Psoas muscle (tissue), 8 donors: ENCODE measurements around the gene PRKCA. TPM values are rescaled to one million over a fixed set of nuclear protein-coding genes. Genes with fewer than 3 reads are reported as not detected.
A peak's percentile ranks its signal among the peaks of the same experiment; 100 is the strongest.

ENCODE experiments used
- ATAC-seq, 4 donors: fragments of 200-7000 bp; cut with Tn5 transposase; one replicate each; pipeline ENCODE4 v1.9.1; 2020; ENCODE audit warnings: moderate library complexity in 3 of 4, mild to moderate bottlenecking in 2 of 4
- DNase-seq, 2 donors: peaks; one replicate each; pipeline ENCODE4 v3.0.0-alpha.2; 2020
- H3K27ac ChIP-seq: fragments of 200-600 bp; one replicate; pipeline ENCODE4 v1.8.0; 2022
- H3K27me3 ChIP-seq, 3 donors: fragments of 200-600 bp in 1 of 3; one replicate each; pipeline versions ENCODE4 v1.6.1 to v1.8.0; 2013 to 2022; ENCODE audit warnings: low read length in 2 of 3, mild to moderate bottlenecking in 2 of 3, moderate library complexity in 1 of 3; ENCODE audit not compliant: insufficient read depth in 3 of 3
- H3K36me3 ChIP-seq, 2 donors: fragments of 200-600 bp in 1 of 2; one replicate each; pipeline versions ENCODE4 v1.6.1 to v1.8.0; 2013 to 2022; ENCODE audit warnings: low read depth in 1 of 2, mild to moderate bottlenecking in 1 of 2, moderate library complexity in 1 of 2; ENCODE audit not compliant: insufficient read depth in 1 of 2
- H3K4me1 ChIP-seq: fragments of 200-600 bp; one replicate; pipeline ENCODE4 v1.8.0; 2022
- H3K4me3 ChIP-seq: fragments of 200-600 bp; one replicate; pipeline ENCODE4 v1.8.0; 2022; ENCODE audit warnings: mild to moderate bottlenecking
- H3K9me3 ChIP-seq: fragments of 200-600 bp; one replicate; pipeline ENCODE4 v1.8.0; 2022
- CTCF ChIP-seq: fragments of 200-600 bp; IDR thresholded peaks from one replicate; pipeline ENCODE4 v1.8.0; 2022; ENCODE audit warnings: antibody characterized with exemption
- WGBS, 3 donors: extraction: QIAGEN DNeasy Blood & Tissue Kit; methylation state at CpG; one replicate each; pipeline versions ENCODE4 v1.1.6 to v1.1.7; 2013; 5-methylcytosine and 5-hydroxymethylcytosine counted together
- intact Hi-C, 2 donors: fragments of 100-400 bp; cut with DNase I; formaldehyde crosslinking; loops; one replicate each; pipeline versions ENCODE4 v1.11.0 to v1.14.2; 2022
- polyA plus RNA-seq, 3 donors: library from polyadenylated mRNA; stranded (reverse); fragments of 200-250 nt; gene quantifications; one replicate each; pipeline ENCODE4 v1.2.3, GENCODE V29; 2013
- total RNA-seq, 4 donors: library from RNA; stranded (reverse); fragmentation: NEBNext Ultra II Directional in 2 of 4; extraction: Animal tissue kit (Norgen Biotek cat#: 25700) in 2 of 4; gene quantifications; one replicate each; pipeline versions ENCODE4 v1.2.1 to v1.2.4, GENCODE V29; 2021 to 2023
- donor health status: healthy with polysubstance abuse.
- donor health status: DM: no; HTN: no; CAD: no; lungs with moderate emphysema.
- donor health status: Bipolar disorder and iron deficiency.
- donor health status: healthy.
- donor health status: DM: yes; HTN: yes; CAD: no.
- donor health status: DM: no; HTN: no; CAD: no.
- donor health status: DM: no; HTN: no; CAD: no.
- donor health status: DM: yes; HTN: yes; CAD: no.

PRKCA gene
- total and polyA plus RNA-seq, 7 donors, result 0.35 to 15.5 (median 8.2) TPM

GRCh38 chr17:66775271-66775670 lies 472.9 kb downstream of the PRKCA start:
- intact Hi-C loops, result no loop called here
- 44 to 49% (median 47%) methylated on average over 6 of the region's 6 CpGs for WGBS, 3 donors
- no peak for DNase-seq

GRCh38 chr17:66775881-66776400 lies 473.5 kb downstream of the PRKCA start:
- H3K4me3 ChIP-seq, result no peak overlapping the region
- DNase-seq, result no peak
- H3K27ac ChIP-seq, result no peak overlapping the region
- 64 to 75% (median 72%) methylated on average over 7 of the region's 7 CpGs for WGBS, 3 donors
- ATAC-seq, result no peak
- no peaks in the 10 kb centered on the region for H3K27me3 ChIP-seq
- no peak for TF ChIP-seq CTCF
- no peaks in the 10 kb centered on the region for H3K9me3 ChIP-seq
- intact Hi-C loops, result no loop called here
- H3K4me1 ChIP-seq, result no peaks in the 10 kb centered on the region
- peaks cover 0 to 4% of the 10 kb centered on the region in 2 donors for H3K36me3 ChIP-seq

More at GRCh38 chr17:66775271-66775670, 472.9 kb downstream of the PRKCA start:
- Histone ChIP-seq H3K27me3 (no peaks in the 10 kb centered on the region), H3K9me3 (no peaks in the 10 kb centered on the region), H3K27ac (no peak overlapping the region), H3K4me1 (no peaks in the 10 kb centered on the region), H3K4me3 (no peak overlapping the region), H3K36me3 (peaks cover 0 to 4% of the 10 kb centered on the region in 2 donors)
- ATAC-seq, result peak in 1 of 4 donors; percentile 17
- TF ChIP-seq CTCF, result no peak

- H3K9me3 ChIP-seq, result no peaks in the 10 kb centered on the region
- H3K27ac ChIP-seq, result no peak overlapping the region
- no peaks in the 10 kb centered on the region for H3K27me3 ChIP-seq
- H3K4me1 ChIP-seq, result no peaks in the 10 kb centered on the region
- ATAC-seq (no peak), DNase-seq (no peak)
- intact Hi-C loops, result no loop called here
- 75 to 81% (median 78%) methylated on average over 9 of the region's 9 CpGs for WGBS, 3 donors
- TF ChIP-seq CTCF, result no peak
- H3K4me3 ChIP-seq, result no peak overlapping the region
- H3K36me3 ChIP-seq, result peaks cover 0 to 4% of the 10 kb centered on the region in 2 donors
These were observed 474.7 kb downstream of the PRKCA start for GRCh38 chr17:66776999-66777688.

- intact Hi-C loops, result no loop called here
- DNase-seq, result no peak
- Histone ChIP-seq H3K4me3 (no peak overlapping the region), H3K27me3 (no peaks in the 10 kb centered on the region), H3K27ac (no peak overlapping the region), H3K9me3 (no peaks in the 10 kb centered on the region), H3K36me3 (peaks cover 0 to 4% of the 10 kb centered on the region in 2 donors), H3K4me1 (no peaks in the 10 kb centered on the region)
- no peak for TF ChIP-seq CTCF
- WGBS, 3 donors, result 71 to 79% (median 72%) methylated on average over 7 of the region's 7 CpGs
- ATAC-seq, result no peak
These were observed 475.3 kb downstream of the PRKCA start for GRCh38 chr17:66777689-66778225.
